ENCODE data around the gene NPAS3.

- TF ChIP-seq RAD21 (conservative IDR thresholded peaks at IDR 0.05 in 1 of 2, IDR thresholded peaks at IDR 0.05 in 1 of 2): no peak
- TF ChIP-seq CBX2 (IDR thresholded peaks at IDR 0.05; ENCODE audit: borderline replicate concordance, low read depth): no peak
- TF ChIP-seq CTCF (IDR thresholded peaks at IDR 0.05): no peak
- no peak for TF ChIP-seq POLR2A (IDR thresholded peaks at IDR 0.05; ENCODE audit: low read length)
- TF ChIP-seq NR3C1 (IDR thresholded peaks at IDR 0.05): no peak
- no peak for TF ChIP-seq EP300 (IDR thresholded peaks at IDR 0.05)
- no peak for TF ChIP-seq USF2 (IDR thresholded peaks at IDR 0.05)
- TF ChIP-seq NFE2L2 (conservative IDR thresholded peaks at IDR 0.05; ENCODE audit: low read length): no peak
- TF ChIP-seq KDM1A (IDR thresholded peaks at IDR 0.05; ENCODE audit: low read depth): no peak
- no peak for TF ChIP-seq RCOR1 (IDR thresholded peaks at IDR 0.05; ENCODE audit: low read depth, low read length)
Observed at GRCh38 chr14:33165144-33165925, 226.7 kb downstream of the NPAS3 start.

All from A549 (cell line).